ENCODE results near the gene ATP2C1.
A peak's percentile ranks its signal among the peaks of the same experiment; 100 is the strongest.
"Not testable (repeated sequence)": the region's sequence is repeated elsewhere in the genome, so short reads cannot be mapped to it uniquely, and the experiment has no call there.

Gene ATP2C1

GRCh38 chr3:130893376-130894129 lies at the start of gene ATP2C1:
ATP2C1 (plus strand) TSS chr3:130894084; CDS start chr3:130894770, 686 bp downstream.
- peak; percentile 64 to 96 (median 90) for DNase-seq

DNA sequence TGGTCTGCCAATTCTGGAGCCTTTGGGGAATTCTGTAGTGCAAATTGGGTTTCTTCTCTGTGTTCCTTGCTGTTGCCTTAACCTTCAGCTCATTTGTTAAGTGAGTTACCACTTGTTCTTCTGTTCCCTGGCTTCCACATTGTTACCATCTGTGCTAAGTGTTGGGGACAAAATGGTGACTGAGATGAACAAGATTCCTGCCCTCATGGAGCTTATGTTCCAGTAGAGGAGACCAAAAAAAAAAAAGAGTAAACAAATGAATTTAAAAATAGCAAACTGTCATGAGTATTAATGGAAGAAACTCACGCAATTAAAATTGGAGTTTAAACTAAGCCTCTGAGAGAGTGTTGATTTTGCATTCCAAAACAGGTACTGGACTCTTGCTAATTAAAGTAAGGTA lies 49.4 kb upstream of the ATP2C1 start:
- no peak for DNase-seq

DNA sequence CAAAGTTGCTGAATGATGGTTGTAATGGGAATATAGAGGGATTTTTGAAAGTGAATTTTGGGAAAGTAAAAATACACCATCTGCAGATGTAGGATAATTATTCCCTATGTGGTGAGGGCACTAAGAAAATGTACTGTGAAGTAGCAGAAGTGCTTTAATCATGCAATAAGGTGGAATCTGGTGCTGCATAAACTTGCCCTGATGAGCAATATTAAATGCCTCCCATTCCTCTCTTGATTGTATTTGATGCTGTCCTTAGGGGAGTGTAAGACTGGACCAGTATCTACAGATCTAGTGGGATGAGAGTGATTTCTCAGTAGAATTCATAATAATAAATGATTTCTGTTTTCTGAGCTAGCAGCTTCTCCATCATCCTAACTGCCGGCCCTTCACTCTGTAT lies 47.7 kb upstream of the ATP2C1 start:
- DNase-seq = no peak

DNA sequence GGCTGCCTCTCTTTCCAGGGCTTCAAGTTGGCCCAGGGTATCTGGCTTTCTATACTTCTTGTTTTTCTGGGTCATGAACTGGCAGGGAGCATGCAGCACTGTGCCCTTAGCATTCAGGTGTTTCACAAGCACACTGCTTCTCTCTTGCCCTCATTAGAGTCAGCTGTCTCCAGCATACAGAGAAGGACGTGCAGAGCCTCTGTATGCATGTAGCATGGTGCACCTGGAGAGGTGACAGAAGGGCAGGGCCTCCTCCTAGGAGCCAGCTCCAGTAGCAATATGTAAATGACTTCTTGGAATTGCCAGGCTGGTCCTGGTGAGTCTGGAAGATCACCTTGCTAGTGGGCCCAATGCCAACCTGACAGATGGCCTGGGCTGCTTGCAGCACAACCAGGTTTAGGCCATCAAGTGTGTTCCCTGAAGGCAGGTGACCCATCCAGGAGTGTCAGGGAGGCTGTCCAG lies 44.8 kb upstream of the ATP2C1 start:
- peak in 3 of 51 donors; percentile 5 to 10 (median 7) for DNase-seq

GRCh38 chr3:130850044-130850797 lies 43.7 kb upstream of the ATP2C1 start:
- DNase-seq = peak in 7 of 51 donors; percentile 8 to 57 (median 17)

DNA sequence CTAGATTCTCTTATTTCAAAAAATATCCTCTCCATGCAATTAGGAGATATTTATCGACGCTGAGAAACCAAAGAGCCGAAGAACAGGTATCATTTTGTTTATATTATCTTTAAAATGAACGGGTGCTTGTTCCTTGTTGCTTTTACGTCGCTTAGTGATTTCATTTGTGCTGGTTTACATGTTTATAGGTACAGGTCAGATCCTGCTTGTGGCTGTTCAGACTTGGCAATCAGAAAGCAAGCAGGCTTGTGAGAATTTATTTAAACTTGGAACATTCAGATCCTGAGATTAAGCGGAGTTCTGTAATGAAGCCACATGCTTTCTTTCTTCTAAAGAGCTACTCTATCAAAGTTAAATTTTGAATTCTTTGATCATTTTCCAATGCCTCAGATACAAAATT lies 43.0 kb upstream of the ATP2C1 start:
- DNase-seq = no peak

GRCh38 chr3:130851277-130851676 lies 42.6 kb upstream of the ATP2C1 start:
- DNase-seq = no peak

DNA sequence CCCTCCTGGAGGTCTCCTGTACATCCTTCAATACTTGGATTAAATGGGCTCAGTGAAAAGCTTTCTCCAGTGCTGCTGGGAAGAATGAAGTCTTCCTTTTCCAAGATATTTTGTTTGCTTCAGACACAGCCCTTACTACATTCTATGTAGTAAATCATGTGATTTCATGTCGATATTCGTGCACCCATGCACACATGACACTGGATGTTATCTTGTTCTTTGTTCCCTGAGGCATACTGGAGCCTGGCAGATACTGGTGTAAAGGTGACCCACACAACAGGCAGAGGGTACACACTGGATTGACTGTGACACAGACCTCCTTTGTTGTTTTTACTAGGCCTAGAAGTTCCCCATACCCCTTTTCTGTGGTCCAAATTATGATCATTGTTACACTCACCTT lies 40.3 kb upstream of the ATP2C1 start:
- no peak for DNase-seq

DNA sequence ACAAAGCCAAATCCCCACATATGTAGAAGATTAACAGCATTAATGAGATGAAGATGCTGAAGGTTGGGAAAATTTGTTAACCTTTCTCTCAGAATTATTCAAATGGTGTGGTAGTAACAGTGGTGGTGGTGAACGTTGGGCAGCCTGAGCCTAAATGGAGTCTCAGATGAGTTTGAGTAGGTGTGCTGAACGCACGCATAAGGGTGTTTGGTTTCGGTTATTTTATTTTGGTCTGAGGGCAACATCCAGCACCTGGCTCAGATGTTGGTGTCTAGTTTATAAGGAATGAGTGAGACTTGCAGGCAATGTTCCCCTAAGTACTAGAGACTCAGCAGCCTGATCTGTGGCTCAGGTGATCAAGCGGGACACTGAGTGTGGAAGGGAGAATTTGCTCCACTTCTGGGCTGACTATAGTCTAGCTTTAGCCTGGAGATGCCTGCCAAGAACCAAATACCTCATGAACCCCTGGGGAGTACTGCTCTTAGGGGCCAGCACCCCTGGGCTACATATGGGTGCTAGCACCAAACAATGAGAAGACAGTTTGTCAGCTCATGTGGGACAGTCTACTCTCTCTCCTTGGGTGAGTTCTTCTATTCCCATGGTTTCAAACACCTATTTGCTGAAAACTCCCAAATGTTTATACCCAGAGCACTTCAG lies 39.5 kb upstream of the ATP2C1 start:
- DNase-seq = no peak

DNA sequence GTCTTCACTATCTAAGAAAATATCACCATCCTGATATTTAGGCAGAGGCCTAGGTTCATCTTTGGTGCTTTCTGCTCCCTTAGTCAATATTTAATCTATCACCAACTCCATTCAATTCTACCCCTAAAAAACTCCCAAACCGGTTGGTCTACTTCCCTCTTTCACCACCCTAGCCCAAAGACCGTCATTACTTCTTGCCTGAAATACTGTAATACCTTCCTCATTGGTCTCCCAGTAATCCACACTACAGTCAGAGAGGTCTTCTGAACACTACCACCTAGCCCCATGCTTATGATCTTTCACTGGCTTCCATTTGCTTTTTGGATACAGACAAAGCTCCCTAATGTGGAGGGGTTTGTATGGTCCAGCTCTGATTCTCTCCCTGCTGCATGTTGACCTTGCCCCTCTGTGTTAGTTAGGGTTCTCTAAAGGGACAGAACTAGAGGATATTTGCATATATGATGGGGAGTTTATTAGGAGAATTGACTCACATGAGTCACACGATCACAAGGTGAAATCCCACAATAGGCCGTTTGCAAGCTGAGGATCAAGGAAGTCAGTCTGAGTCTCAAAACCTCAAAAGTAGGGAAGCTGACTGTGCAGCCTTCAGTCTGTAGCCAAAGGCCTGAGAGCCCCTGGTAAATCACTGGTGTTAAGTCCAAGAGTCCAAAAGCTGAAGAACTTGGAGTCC lies 36.4 kb upstream of the ATP2C1 start:
- no peak for DNase-seq

DNA sequence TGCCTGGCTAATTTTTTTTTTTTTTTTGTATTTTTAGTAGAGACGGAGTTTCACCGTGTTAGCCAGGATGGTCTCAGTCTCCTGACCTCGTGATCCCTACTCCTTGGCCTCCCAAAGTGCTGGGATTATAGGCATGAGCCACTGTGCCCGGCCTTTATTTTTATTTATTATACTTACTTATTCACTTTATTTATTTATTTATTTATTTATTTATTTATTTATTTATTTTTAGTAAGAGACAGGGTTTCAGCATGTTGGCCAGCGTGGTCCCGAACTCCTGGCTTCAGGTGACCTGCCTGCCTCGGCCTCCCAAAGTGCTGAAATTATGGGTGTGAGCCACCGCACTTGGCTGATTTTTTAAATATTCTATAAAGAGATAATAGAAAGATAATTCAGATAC lies 31.8 kb upstream of the ATP2C1 start:
- not testable (repeated sequence) for DNase-seq

DNA sequence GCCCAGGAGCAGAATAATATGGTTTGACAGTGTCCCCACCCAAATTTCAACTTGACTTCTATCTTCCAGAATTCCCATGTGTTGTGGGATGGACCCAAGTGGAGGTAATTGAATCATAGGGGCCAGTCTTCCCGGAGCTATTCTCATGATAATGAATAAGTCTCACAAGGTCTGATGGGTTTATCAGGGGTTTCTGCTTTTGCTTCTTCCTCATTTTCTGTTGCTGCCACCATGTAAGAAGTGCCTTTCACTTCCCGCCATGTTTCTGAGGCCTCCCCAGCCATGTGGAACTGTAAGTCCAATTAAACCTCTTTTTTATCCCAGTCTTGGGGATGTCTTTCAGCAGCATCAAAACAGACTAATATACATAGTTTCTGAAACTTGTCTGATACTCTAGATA lies 28.4 kb upstream of the ATP2C1 start:
- no peak for DNase-seq

- no peak for DNase-seq
Observed at GRCh38 chr3:130866327-130866726, 27.6 kb upstream of the ATP2C1 start.

- DNase-seq = no peak
Observed at GRCh38 chr3:130870423-130870822, 23.5 kb upstream of the ATP2C1 start.

GRCh38 chr3:130876594-130876993 lies 17.3 kb upstream of the ATP2C1 start:
- DNase-seq = no peak

DNA sequence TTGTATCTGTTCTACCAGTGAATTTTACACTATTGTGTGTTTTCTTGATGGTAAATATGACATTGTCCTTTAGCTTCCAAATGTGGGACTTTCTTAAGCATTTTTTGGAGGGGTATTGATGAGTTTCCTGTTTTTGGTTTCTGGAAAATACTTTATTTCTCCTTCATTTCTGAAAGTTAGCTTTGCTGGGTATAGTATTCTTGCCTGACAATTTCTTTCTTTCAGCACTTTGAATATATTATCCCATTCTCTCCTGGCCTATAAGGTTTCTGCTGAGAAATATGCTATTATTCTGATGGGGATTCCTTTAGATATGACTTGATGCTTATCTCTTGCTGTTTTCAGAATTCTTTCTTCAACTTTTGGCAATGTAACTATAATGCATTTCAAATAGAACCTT lies 15.4 kb upstream of the ATP2C1 start:
- DNase-seq = no peak

GRCh38 chr3:130889416-130889946 lies 4.4 kb upstream of the ATP2C1 start:
- DNase-seq = no peak

GRCh38 chr3:130892759-130893375 lies 1.0 kb upstream of the ATP2C1 start:
- DNase-seq = peak in 40 of 51 donors; percentile 3 to 93 (median 58)

- DNase-seq = peak in 44 of 51 donors; percentile 6 to 88 (median 51)
Observed at GRCh38 chr3:130894130-130894985, 474 bp downstream of the ATP2C1 start.

GRCh38 chr3:130894986-130895280 lies 1.0 kb downstream of the ATP2C1 start:
- DNase-seq = no peak
